ENCODE measurements around the gene NEURL1B.

DNA sequence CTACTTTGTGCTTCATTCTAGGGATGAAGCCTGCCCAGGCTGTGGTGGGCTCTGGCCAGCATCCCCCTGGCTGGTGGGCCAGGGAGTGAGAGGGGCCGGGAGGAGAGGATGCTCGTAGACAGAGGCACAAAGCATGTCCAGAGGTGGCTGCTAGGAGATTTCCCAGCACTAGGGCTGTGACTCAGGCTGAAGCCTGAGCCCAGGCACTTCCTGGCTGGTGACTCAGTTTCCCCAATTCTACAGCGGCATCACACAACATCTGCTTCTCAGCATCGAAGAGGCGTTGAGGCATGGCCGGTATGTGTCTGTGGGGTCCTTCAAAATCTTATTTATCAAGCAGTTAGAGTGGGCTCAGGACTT is 74.3 kb downstream of the NEURL1B start:
- TF ChIP-seq, protein P1, sequence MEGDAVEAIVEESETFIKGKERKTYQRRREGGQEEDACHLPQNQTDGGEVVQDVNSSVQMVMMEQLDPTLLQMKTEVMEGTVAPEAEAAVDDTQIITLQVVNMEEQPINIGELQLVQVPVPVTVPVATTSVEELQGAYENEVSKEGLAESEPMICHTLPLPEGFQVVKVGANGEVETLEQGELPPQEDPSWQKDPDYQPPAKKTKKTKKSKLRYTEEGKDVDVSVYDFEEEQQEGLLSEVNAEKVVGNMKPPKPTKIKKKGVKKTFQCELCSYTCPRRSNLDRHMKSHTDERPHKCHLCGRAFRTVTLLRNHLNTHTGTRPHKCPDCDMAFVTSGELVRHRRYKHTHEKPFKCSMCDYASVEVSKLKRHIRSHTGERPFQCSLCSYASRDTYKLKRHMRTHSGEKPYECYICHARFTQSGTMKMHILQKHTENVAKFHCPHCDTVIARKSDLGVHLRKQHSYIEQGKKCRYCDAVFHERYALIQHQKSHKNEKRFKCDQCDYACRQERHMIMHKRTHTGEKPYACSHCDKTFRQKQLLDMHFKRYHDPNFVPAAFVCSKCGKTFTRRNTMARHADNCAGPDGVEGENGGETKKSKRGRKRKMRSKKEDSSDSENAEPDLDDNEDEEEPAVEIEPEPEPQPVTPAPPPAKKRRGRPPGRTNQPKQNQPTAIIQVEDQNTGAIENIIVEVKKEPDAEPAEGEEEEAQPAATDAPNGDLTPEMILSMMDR (IDR thresholded peaks at IDR 0.05 in 4 of 5, conservative IDR thresholded peaks at IDR 0.05 in 1 of 5), result no peak
- no peak for TF ChIP-seq POLR2A (IDR thresholded peaks at IDR 0.05)

Measured in gastrocnemius medialis (tissue), 4 donors.